HepG2 (cell line): ENCODE results near the gene FAM78B. TPM values are rescaled to one million over a fixed set of nuclear protein-coding genes. Genes with fewer than 3 reads are reported as not detected.

Experiments
- ATAC-seq: fragments of 200-7000 bp; cut with Tn5 transposase; 3 replicates; pipeline ENCODE4 v1.9.1; 2020; ENCODE audit warnings: mild to moderate bottlenecking, moderate library complexity
- BruUV-seq: library from RNA; stranded (reverse); fragments of 400-500 nt; replicated peaks from 2 replicates; lab custom pipeline; 2021; lab: Mats Ljungman, UMichigan
- CTCF ChIA-PET: fragments of 300-600 bp; formaldehyde crosslinking; extraction: SDS; loops from one replicate; lab custom pipeline; 2021; ENCODE audit warnings: low total read pairs, inconsistent platforms, low intra/inter-chr PET ratio; lab: Yijun Ruan, JAX
- POLR2A ChIA-PET: fragments of 350-600 bp; sonication (Branson Sonifier 250); formaldehyde crosslinking; loops from one replicate; lab custom pipeline; 2020; ENCODE audit warnings: antibody characterized with exemption, inconsistent platforms; lab: Yijun Ruan, JAX
- DNase-seq: peaks from one replicate; pipeline ENCODE4 v3.0.0-alpha.2; 2015; ENCODE audit warnings: low spot score
- FAIRE-seq: peaks from 3 replicates; lab custom pipeline; 2011; peaks lifted over from hg19 to GRCh38; lab: Jason Lieb, UNC
- H2AFZ ChIP-seq: one replicate; pipeline ENCODE4 v1.6.1; 2011; ENCODE audit warnings: low read length, inconsistent platforms
- H3K27ac ChIP-seq: fragments of 300-600 bp; 3 replicates; pipeline ENCODE4 v1.8.0; 2011; ENCODE audit warnings: mixed run types, mild to moderate bottlenecking, mixed read lengths, low read length, inconsistent platforms; ENCODE audit not compliant: insufficient read depth; ENCODE audit errors: extremely low read length
- H3K27me3 ChIP-seq, 2 experiments: fragments of 200-600 bp in 1 of 2; 2 replicates in 1 of 2; 3 replicates in 1 of 2; pipeline versions ENCODE4 v1.6.0 to v1.8.0; 2011; ENCODE audit warnings: low read length in 2 of 2, mild to moderate bottlenecking in 2 of 2, moderate library complexity in 2 of 2, inconsistent platforms in 1 of 2; ENCODE audit not compliant: insufficient read depth in 2 of 2, control insufficient read depth in 1 of 2
- H3K36me3 ChIP-seq, 2 experiments: fragments of 200-600 bp in 1 of 2; replicated peaks in 1 of 2; 2 replicates in 1 of 2; 3 replicates in 1 of 2; pipeline versions ENCODE4 v1.5.1 to v1.8.0; 2011; ENCODE audit warnings: low read length in 2 of 2, inconsistent platforms in 1 of 2; ENCODE audit not compliant: insufficient read depth in 2 of 2, control insufficient read depth in 1 of 2
- H3K4me1 ChIP-seq: 2 replicates; pipeline ENCODE4 v1.5.1; 2012; ENCODE audit warnings: low read length, inconsistent platforms; ENCODE audit not compliant: insufficient read depth
- H3K4me2 ChIP-seq: 2 replicates; pipeline ENCODE4 v1.6.0; 2011; ENCODE audit warnings: low read depth, low read length, inconsistent platforms
- H3K4me3 ChIP-seq, 3 experiments: fragments of 200-600 bp in 1 of 3; sonication (generic), shearing (Covaris generic) in 1 of 3; replicated peaks in 1 of 3; 2 replicates each; pipeline ENCODE4 v1.5.1; 2011 to 2016; ENCODE audit warnings: low read length in 3 of 3, inconsistent platforms in 2 of 3, low read depth in 2 of 3, mild to moderate bottlenecking in 2 of 3, control low read depth in 1 of 3, mixed read lengths in 1 of 3; ENCODE audit not compliant: insufficient read depth in 1 of 3
- H3K79me2 ChIP-seq: one replicate; pipeline ENCODE4 v1.6.1; 2011; ENCODE audit warnings: low read length, inconsistent platforms; ENCODE audit not compliant: insufficient read depth
- H3K9ac ChIP-seq: 2 replicates; pipeline ENCODE4 v1.6.0; 2011; ENCODE audit warnings: mild to moderate bottlenecking, low read depth, low read length, inconsistent platforms; ENCODE audit not compliant: insufficient read depth
- H3K9me3 ChIP-seq: 2 replicates; pipeline ENCODE4 v1.5.1; 2012; ENCODE audit warnings: mild to moderate bottlenecking, low read length
- H4K20me1 ChIP-seq: 2 replicates; pipeline ENCODE4 v1.6.0; 2011; ENCODE audit warnings: inconsistent platforms, mild to moderate bottlenecking, low read length, moderate library complexity; ENCODE audit not compliant: insufficient read depth
- CREB1 ChIP-seq, 2 experiments: fragments of 450-650 bp in 1 of 2; IDR thresholded peaks; 2 replicates each; pipeline ENCODE4 v1.6.1; 2016 to 2017; ENCODE audit warnings: control low read depth in 1 of 2, mild to moderate bottlenecking in 1 of 2, missing compliant biosample characterization in 1 of 2, missing genetic modification characterization in 1 of 2
- RBAK ChIP-seq: sonication (generic); formaldehyde crosslinking; IDR thresholded peaks from 2 replicates; pipeline ENCODE4 v1.5.1; 2020; ENCODE audit warnings: mild to moderate bottlenecking, missing genetic modification reagents
- WGBS: methylation state at CpG from one replicate; pipeline ENCODE4 v1.1.6; 2017; ENCODE audit warnings: low lambda C conversion rate; 5-methylcytosine and 5-hydroxymethylcytosine counted together
- in situ Hi-C: cut with HindIII; loops from 2 replicates; pipeline ENCODE4 v1.10.0; 2017; ENCODE audit warnings: low pct_unique_long_range_greater_than_20kb; ENCODE audit not compliant: extremely low pct_ligation_motif_present
- intact Hi-C: fragments of 100-400 bp; cut with micrococcal nuclease; formaldehyde crosslinking; loops from one replicate; pipeline ENCODE4 v1.10.0; 2022; ENCODE audit not compliant: unreplicated experiment
- polyA plus RNA-seq, 8 experiments: library from polyadenylated mRNA; depleted of rRNA in 3 of 8; stranded (reverse) in 7 of 8; unstranded in 1 of 8; fragments of >200 nt; fragmentation: Illumina TruSeq in 4 of 8; extraction: Trizol in 4 of 8; gene quantifications; 2 replicates each; pipeline versions ENCODE4 v1.2.1 to v1.2.3, GENCODE V29; 2011 to 2016; ENCODE audit warnings: low read depth in 4 of 8, missing spikeins in 1 of 8, mixed read lengths in 1 of 8; ENCODE audit not compliant: insufficient read depth in 1 of 8
- total RNA-seq, 5 experiments: library from RNA; depleted of rRNA; stranded (reverse); fragments of >200 nt; fragmentation: Illumina TruSeq; extraction: Trizol; gene quantifications; 2 replicates each; pipeline ENCODE4 v1.2.3, GENCODE V29; 2016; ENCODE audit warnings: low read depth in 1 of 5
- TF ChIP-seq, protein P1 (sequence below): sonication (generic); formaldehyde crosslinking; IDR thresholded peaks from 2 replicates; pipeline ENCODE4 v1.9.0; 2021; ENCODE audit warnings: missing genetic modification reagents, borderline replicate concordance

FAM78B gene
- total and polyA plus RNA-seq, 2 of the 13 experiments (the other 11 are each of a cell fraction or from before 2014, with no cell fraction given): 0.22 to 0.31 TPM

GRCh38 chr1:166136699-166137401 is 30.0 kb downstream of the FAM78B start (continued):
- TF ChIP-seq, protein P1, sequence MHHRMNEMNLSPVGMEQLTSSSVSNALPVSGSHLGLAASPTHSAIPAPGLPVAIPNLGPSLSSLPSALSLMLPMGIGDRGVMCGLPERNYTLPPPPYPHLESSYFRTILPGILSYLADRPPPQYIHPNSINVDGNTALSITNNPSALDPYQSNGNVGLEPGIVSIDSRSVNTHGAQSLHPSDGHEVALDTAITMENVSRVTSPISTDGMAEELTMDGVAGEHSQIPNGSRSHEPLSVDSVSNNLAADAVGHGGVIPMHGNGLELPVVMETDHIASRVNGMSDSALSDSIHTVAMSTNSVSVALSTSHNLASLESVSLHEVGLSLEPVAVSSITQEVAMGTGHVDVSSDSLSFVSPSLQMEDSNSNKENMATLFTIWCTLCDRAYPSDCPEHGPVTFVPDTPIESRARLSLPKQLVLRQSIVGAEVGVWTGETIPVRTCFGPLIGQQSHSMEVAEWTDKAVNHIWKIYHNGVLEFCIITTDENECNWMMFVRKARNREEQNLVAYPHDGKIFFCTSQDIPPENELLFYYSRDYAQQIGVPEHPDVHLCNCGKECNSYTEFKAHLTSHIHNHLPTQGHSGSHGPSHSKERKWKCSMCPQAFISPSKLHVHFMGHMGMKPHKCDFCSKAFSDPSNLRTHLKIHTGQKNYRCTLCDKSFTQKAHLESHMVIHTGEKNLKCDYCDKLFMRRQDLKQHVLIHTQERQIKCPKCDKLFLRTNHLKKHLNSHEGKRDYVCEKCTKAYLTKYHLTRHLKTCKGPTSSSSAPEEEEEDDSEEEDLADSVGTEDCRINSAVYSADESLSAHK (CRISPR knock-in tag): no peak

- no peaks in the 10 kb centered on the region for H3K79me2 ChIP-seq
- no peak overlapping the region for H3K4me3 ChIP-seq
- H2AFZ ChIP-seq: no peak overlapping the region
- BruUV-seq: no TSS peak
- CTCF ChIA-PET: no interaction called here
- no peaks in the 10 kb centered on the region for H3K9me3 ChIP-seq
- no peaks in the 10 kb centered on the region for H4K20me1 ChIP-seq
- no peak overlapping the region for H3K4me2 ChIP-seq
- TF ChIP-seq CREB1 (IDR thresholded peaks at IDR 0.05) (peak; percentile 41; the same call in 1 of the 2 replicates), CREB1 (CRISPR knock-in tag; IDR thresholded peaks at IDR 0.05) (no peak), RBAK (no peak)
- 4% methylated on average over 3 of the region's 3 CpGs for WGBS
- H3K4me1 ChIP-seq: no peaks in the 10 kb centered on the region
- no peak for ATAC-seq
- in situ Hi-C loops: no loop called here
- no peaks in the 10 kb centered on the region for H3K27me3 ChIP-seq
- no peak for FAIRE-seq
- H3K36me3 ChIP-seq: no peaks in the 10 kb centered on the region
- no peak overlapping the region for H3K9ac ChIP-seq
- no peak for DNase-seq
- intact Hi-C loops: no loop called here
- POLR2A ChIA-PET: no interaction called here
- H3K27ac ChIP-seq: no peak overlapping the region
Measured at GRCh38 chr1:166136222-166136621, 30.6 kb downstream of the FAM78B start.
